GM23338 (cell line): ENCODE data around the gene PPP4R2. TPM values are rescaled to one million over a fixed set of nuclear protein-coding genes. Genes with fewer than 3 reads are reported as not detected.

Experiments used
- ATAC-seq: fragments of 200-7000 bp; cut with Tn5 transposase; 3 replicates; pipeline ENCODE4 v1.9.1; 2020
- DNase-seq: peaks from one replicate; pipeline ENCODE4 v3.0.0-alpha.2; 2015; ENCODE audit warnings: low spot score
- H2AFZ ChIP-seq: fragments of 200-600 bp; sonication (generic); 2 replicates; pipeline ENCODE4 v1.8.0; 2016; ENCODE audit warnings: antibody characterized with exemption, mild to moderate bottlenecking, moderate library complexity
- H3F3A ChIP-seq: fragments of 200-600 bp; sonication (generic); replicated peaks from 2 replicates; pipeline ENCODE4 v1.8.0; 2017; ENCODE audit warnings: antibody characterized with exemption, mixed run types, low read depth
- H3K27ac ChIP-seq: fragments of 200-600 bp; sonication (generic); 2 replicates; pipeline ENCODE4 v1.6.1; 2016; ENCODE audit warnings: low read depth
- H3K27me3 ChIP-seq: fragments of 200-600 bp; sonication (generic); 2 replicates; pipeline ENCODE4 v1.8.0; 2016; ENCODE audit warnings: mild to moderate bottlenecking, mixed run types, moderate library complexity; ENCODE audit not compliant: insufficient read depth
- H3K36me3 ChIP-seq: fragments of 200-600 bp; sonication (generic); 2 replicates; pipeline ENCODE4 v1.8.0; 2016; ENCODE audit warnings: mild to moderate bottlenecking; ENCODE audit not compliant: insufficient read depth
- H3K4me1 ChIP-seq: fragments of 200-600 bp; sonication (generic); 2 replicates; pipeline ENCODE4 v1.8.0; 2016; ENCODE audit warnings: mild to moderate bottlenecking, moderate library complexity; ENCODE audit not compliant: insufficient read depth
- H3K4me2 ChIP-seq: fragments of 200-600 bp; sonication (generic); 2 replicates; pipeline ENCODE4 v1.7.1; 2017; ENCODE audit warnings: mixed run types
- H3K4me3 ChIP-seq: fragments of 200-600 bp; sonication (generic); 2 replicates; pipeline ENCODE4 v1.6.1; 2016; ENCODE audit warnings: mixed run types
- H3K79me2 ChIP-seq: fragments of 200-600 bp; sonication (generic); replicated peaks from 2 replicates; pipeline ENCODE4 v1.8.0; 2017; ENCODE audit warnings: mild to moderate bottlenecking; ENCODE audit not compliant: insufficient read depth
- H3K9me2 ChIP-seq: fragments of 200-600 bp; sonication (generic); 2 replicates; pipeline ENCODE4 v1.8.0; 2017; ENCODE audit not compliant: insufficient read depth
- H4K20me1 ChIP-seq: fragments of 200-600 bp; sonication (generic); replicated peaks from 2 replicates; pipeline ENCODE4 v1.8.0; 2017; ENCODE audit warnings: mild to moderate bottlenecking; ENCODE audit not compliant: insufficient read depth
- H3K27ac Mint-ChIP-seq: 2 replicates; pipeline ENCODE4 v1.8.0; 2020; ENCODE audit warnings: inconsistent platforms, mild to moderate bottlenecking, moderate library complexity, mixed read lengths
- H3K27me3 Mint-ChIP-seq: 3 replicates; pipeline ENCODE4 v1.8.0; 2022; ENCODE audit warnings: low read depth, mild to moderate bottlenecking, moderate library complexity, mixed read lengths, inconsistent platforms; ENCODE audit not compliant: insufficient read depth, poor library complexity
- H3K36me3 Mint-ChIP-seq: 3 replicates; pipeline ENCODE4 v1.8.0; 2021; ENCODE audit warnings: low read depth, mild to moderate bottlenecking, inconsistent platforms, moderate library complexity, mixed read lengths
- H3K4me1 Mint-ChIP-seq: 3 replicates; pipeline ENCODE4 v1.8.0; 2020; ENCODE audit warnings: mild to moderate bottlenecking, inconsistent platforms, mixed read lengths
- H3K4me3 Mint-ChIP-seq: 3 replicates; pipeline ENCODE4 v1.8.0; 2021; ENCODE audit warnings: moderate library complexity, mild to moderate bottlenecking, inconsistent platforms, mixed read lengths
- H3K9me3 Mint-ChIP-seq: 3 replicates; pipeline ENCODE4 v1.8.0; 2020; ENCODE audit warnings: moderate library complexity, mild to moderate bottlenecking, inconsistent platforms, mixed read lengths
- CREB1 ChIP-seq: fragments of 250-450 bp; sonication (Bioruptor Pico); IDR thresholded peaks from 2 replicates; pipeline ENCODE4 v1.5.0; 2020; ENCODE audit warnings: low read depth, mild to moderate bottlenecking, moderate library complexity
- CTCF ChIP-seq, 2 experiments: fragments of 200-600 bp in 1 of 2; sonication (generic) in 1 of 2; conservative IDR thresholded peaks; 2 replicates each; pipeline versions ENCODE4 v1.5.1 to v1.6.1; 2016 to 2017; ENCODE audit warnings: antibody characterized with exemption in 2 of 2, low read depth in 2 of 2, mild to moderate bottlenecking in 2 of 2, moderate library complexity in 1 of 2
- ETS1 ChIP-seq: IDR thresholded peaks from 2 replicates; pipeline ENCODE4 v1.6.1; 2016; ENCODE audit warnings: antibody characterized with exemption
- EZH2 ChIP-seq: fragments of 200-600 bp; sonication (generic); IDR thresholded peaks from one replicate; pipeline ENCODE4 v1.8.0; 2017; ENCODE audit warnings: antibody characterized with exemption, mild to moderate bottlenecking, low read depth; ENCODE audit not compliant: unreplicated experiment
- EZH2phosphoT487 ChIP-seq: fragments of 200-600 bp; sonication (generic); IDR thresholded peaks from one replicate; pipeline ENCODE4 v1.8.1; 2018; ENCODE audit warnings: antibody characterized with exemption; ENCODE audit not compliant: unreplicated experiment
- NANOG ChIP-seq: IDR thresholded peaks from 2 replicates; pipeline ENCODE4 v1.6.1; 2016; ENCODE audit warnings: antibody characterized with exemption, borderline replicate concordance
- POLR2AphosphoS5 ChIP-seq: IDR thresholded peaks from 2 replicates; pipeline ENCODE4 v1.6.1; 2016; ENCODE audit warnings: antibody characterized with exemption, low read depth
- REST ChIP-seq: IDR thresholded peaks from one replicate; pipeline ENCODE4 v1.6.1; 2018; ENCODE audit warnings: antibody characterized with exemption; ENCODE audit not compliant: unreplicated experiment
- STAT1 ChIP-seq: IDR thresholded peaks from one replicate; pipeline ENCODE4 v1.6.1; 2016; ENCODE audit warnings: antibody characterized with exemption; ENCODE audit not compliant: unreplicated experiment
- ZNF114 ChIP-seq: fragments of 250-450 bp; sonication (Bioruptor Pico); IDR thresholded peaks from 2 replicates; pipeline ENCODE4 v1.5.0; 2020; ENCODE audit warnings: mild to moderate bottlenecking, moderate library complexity
- ZNF331 ChIP-seq: fragments of 250-450 bp; sonication (Bioruptor Pico); IDR thresholded peaks from 2 replicates; pipeline ENCODE4 v1.5.0; 2020; ENCODE audit warnings: low read depth, mild to moderate bottlenecking, moderate library complexity
- polyA plus RNA-seq: library from polyadenylated mRNA; unstranded; fragments of >200 nt; fragmentation: Nextera tagmentation; extraction: Ambion mirVana; gene quantifications from 2 replicates; pipeline ENCODE4 v1.2.1, GENCODE V29; 2016
- total RNA-seq: library from RNA; depleted of rRNA; stranded (reverse); fragments of >200 nt; shearing (Covaris generic); gene quantifications from 2 replicates; pipeline ENCODE4 v1.2.3, GENCODE V29; 2014

PPP4R2 gene
- total and polyA plus RNA-seq, 2 experiments from 2014 or later: 62.7 to 117 TPM

GRCh38 chr3:73021301-73021835, 24.8 kb downstream of the PPP4R2 start:
- peaks cover 3% of the 10 kb centered on the region; the same call in 2 of the 3 replicates for H3K36me3 Mint-ChIP-seq
- ATAC-seq (no peak), DNase-seq (no peak)
- Histone ChIP-seq H3K9me2 (no peaks in the 10 kb centered on the region), H3K4me2 (no peak overlapping the region), H3K4me3 (no peak overlapping the region), H4K20me1 (peaks cover 62% of the 10 kb centered on the region), H2AFZ (no peak overlapping the region), H3K27me3 (no peaks in the 10 kb centered on the region), H3F3A (no peaks in the 10 kb centered on the region), H3K79me2 (no peaks in the 10 kb centered on the region; the same call in 1 of the 2 replicates), H3K36me3 (no peaks in the 10 kb centered on the region), H3K27ac (peak overlapping the region; percentile 2; the same call in 1 of the 2 replicates), H3K4me1 (peaks cover 49% of the 10 kb centered on the region)
- TF ChIP-seq ZNF114 (CRISPR knock-in tag) (no peak), CREB1 (CRISPR knock-in tag) (no peak), POLR2AphosphoS5 (no peak), ZNF331 (CRISPR knock-in tag) (no peak), ETS1 (no peak)
- no peak overlapping the region for H3K27ac Mint-ChIP-seq
- H3K4me1 Mint-ChIP-seq: peaks cover 52% of the 10 kb centered on the region
- no peak overlapping the region for H3K4me3 Mint-ChIP-seq
- H3K27me3 Mint-ChIP-seq: no peaks in the 10 kb centered on the region
- H3K9me3 Mint-ChIP-seq: no peaks in the 10 kb centered on the region

- peak overlapping the region; percentile 63 for H3K4me2 ChIP-seq
- no peaks in the 10 kb centered on the region for H3F3A ChIP-seq
- peak overlapping the region; percentile 35 for H3K4me3 ChIP-seq
- peaks cover 39% of the 10 kb centered on the region for H4K20me1 ChIP-seq
- H3K27me3 ChIP-seq: no peaks in the 10 kb centered on the region
- Mint-ChIP-seq H3K27me3 (peaks cover 2% of the 10 kb centered on the region), H3K4me1 (peaks cover 65% of the 10 kb centered on the region), H3K36me3 (peaks cover 8% of the 10 kb centered on the region; the same call in 2 of the 3 replicates), H3K4me3 (peak overlapping the region; percentile 57), H3K27ac (peak overlapping the region; percentile 91), H3K9me3 (no peaks in the 10 kb centered on the region)
- H3K27ac ChIP-seq: peak overlapping the region; percentile 63; the same call in 1 of the 2 replicates
- H3K36me3 ChIP-seq: no peaks in the 10 kb centered on the region
- peaks cover 52% of the 10 kb centered on the region for H3K4me1 ChIP-seq
- H2AFZ ChIP-seq: no peak overlapping the region
- no peaks in the 10 kb centered on the region for H3K9me2 ChIP-seq
- ATAC-seq (peak; percentile 44), DNase-seq (peak; percentile 63)
- no peaks in the 10 kb centered on the region; the same call in 1 of the 2 replicates for H3K79me2 ChIP-seq
- TF ChIP-seq NANOG (no peak), CTCF (conservative IDR thresholded peaks at IDR 0.05; ENCODE audit: low read depth in 2 of 2) (no peak), REST (no peak), STAT1 (no peak), EZH2 (no peak), POLR2AphosphoS5 (no peak), CREB1 (CRISPR knock-in tag) (no peak), ZNF114 (CRISPR knock-in tag) (no peak), EZH2phosphoT487 (no peak), ETS1 (no peak)
These were observed 28.2 kb downstream of the PPP4R2 start for GRCh38 chr3:73024836-73025235.
